ENCODE data around the gene PCGF3.
A peak's percentile ranks its signal among the peaks of the same experiment; 100 is the strongest.

The PCGF3 gene

GRCh38 chr4:683247-683897 is 22.3 kb upstream of the PCGF3 start:
- no peaks in the 10 kb centered on the region for H3K36me3 ChIP-seq (ENCODE audit: insufficient read depth, low read length)
- no peaks in the 10 kb centered on the region for H3K9me2 ChIP-seq (replicated peaks; ENCODE audit: low read depth, low read length)
- no peak overlapping the region for H3K9ac ChIP-seq (ENCODE audit: low read depth, low read length, poor library complexity, severe bottlenecking)
- no peaks in the 10 kb centered on the region for H3K4me1 ChIP-seq (ENCODE audit: insufficient read depth, low read length, poor library complexity, severe bottlenecking)
- H3K9me3 ChIP-seq (ENCODE audit: insufficient read depth, low read depth, low read length) = no peaks in the 10 kb centered on the region; the same call in 1 of the 2 replicates
- H3K4me3 ChIP-seq (ENCODE audit: low read length, poor library complexity, severe bottlenecking) = no peak overlapping the region
- H4K20me1 ChIP-seq (ENCODE audit: insufficient read depth, low read length, poor library complexity, severe bottlenecking) = no peaks in the 10 kb centered on the region
- no peak overlapping the region for H3K4me2 ChIP-seq (ENCODE audit: low read depth, low read length, poor library complexity, severe bottlenecking)
- H3K27me3 ChIP-seq (ENCODE audit: insufficient read depth, low read length, poor library complexity, severe bottlenecking) = no peaks in the 10 kb centered on the region
- H3F3A ChIP-seq (ENCODE audit: low read depth) = no peaks in the 10 kb centered on the region
- H2AFZ ChIP-seq (ENCODE audit: low read length) = no peak overlapping the region
- H3K79me2 ChIP-seq (ENCODE audit: insufficient read depth, low read length) = no peaks in the 10 kb centered on the region
- TF ChIP-seq CTCF (conservative IDR thresholded peaks at IDR 0.05; ENCODE audit: low read length) (no peak), EZH2phosphoT487 (IDR thresholded peaks at IDR 0.05; ENCODE audit: borderline replicate concordance) (no peak)

GRCh38 chr4:683982-684622 is 21.5 kb upstream of the PCGF3 start:
- Histone ChIP-seq H3K27me3 (ENCODE audit: insufficient read depth, low read length, poor library complexity, severe bottlenecking) (no peaks in the 10 kb centered on the region), H3K9ac (ENCODE audit: low read depth, low read length, poor library complexity, severe bottlenecking) (no peak overlapping the region), H3K4me2 (ENCODE audit: low read depth, low read length, poor library complexity, severe bottlenecking) (no peak overlapping the region), H3K36me3 (ENCODE audit: insufficient read depth, low read length) (no peaks in the 10 kb centered on the region), H3K79me2 (ENCODE audit: insufficient read depth, low read length) (no peaks in the 10 kb centered on the region), H3K9me3 (ENCODE audit: insufficient read depth, low read depth, low read length) (no peaks in the 10 kb centered on the region; the same call in 1 of the 2 replicates), H2AFZ (ENCODE audit: low read length) (no peak overlapping the region), H3F3A (ENCODE audit: low read depth) (no peaks in the 10 kb centered on the region), H3K4me3 (ENCODE audit: low read length, poor library complexity, severe bottlenecking) (no peak overlapping the region), H3K4me1 (ENCODE audit: insufficient read depth, low read length, poor library complexity, severe bottlenecking) (no peaks in the 10 kb centered on the region), H3K9me2 (replicated peaks; ENCODE audit: low read depth, low read length) (no peaks in the 10 kb centered on the region), H4K20me1 (ENCODE audit: insufficient read depth, low read length, poor library complexity, severe bottlenecking) (no peaks in the 10 kb centered on the region)
- TF ChIP-seq EZH2phosphoT487 (IDR thresholded peaks at IDR 0.05; ENCODE audit: borderline replicate concordance) (no peak), CTCF (conservative IDR thresholded peaks at IDR 0.05; ENCODE audit: low read length) (peak; percentile 46)

- H3K79me2 ChIP-seq (ENCODE audit: insufficient read depth, low read length) = no peaks in the 10 kb centered on the region
- H3K9me3 ChIP-seq (ENCODE audit: insufficient read depth, low read depth, low read length) = no peaks in the 10 kb centered on the region; the same call in 1 of the 2 replicates
- no peak overlapping the region for H2AFZ ChIP-seq (ENCODE audit: low read length)
- no peaks in the 10 kb centered on the region for H3K9me2 ChIP-seq (replicated peaks; ENCODE audit: low read depth, low read length)
- TF ChIP-seq EZH2phosphoT487 (IDR thresholded peaks at IDR 0.05; ENCODE audit: borderline replicate concordance) = no peak
- no peak for TF ChIP-seq CTCF (conservative IDR thresholded peaks at IDR 0.05; ENCODE audit: low read length)
- no peaks in the 10 kb centered on the region for H3K36me3 ChIP-seq (ENCODE audit: insufficient read depth, low read length)
- H3K4me1 ChIP-seq (ENCODE audit: insufficient read depth, low read length, poor library complexity, severe bottlenecking) = no peaks in the 10 kb centered on the region
- H3K4me3 ChIP-seq (ENCODE audit: low read length, poor library complexity, severe bottlenecking) = no peak overlapping the region
- H3K27me3 ChIP-seq (ENCODE audit: insufficient read depth, low read length, poor library complexity, severe bottlenecking) = no peaks in the 10 kb centered on the region
- no peaks in the 10 kb centered on the region for H3F3A ChIP-seq (ENCODE audit: low read depth)
- no peak overlapping the region for H3K4me2 ChIP-seq (ENCODE audit: low read depth, low read length, poor library complexity, severe bottlenecking)
- no peak overlapping the region for H3K9ac ChIP-seq (ENCODE audit: low read depth, low read length, poor library complexity, severe bottlenecking)
- H4K20me1 ChIP-seq (ENCODE audit: insufficient read depth, low read length, poor library complexity, severe bottlenecking) = no peaks in the 10 kb centered on the region
Observed at GRCh38 chr4:684623-685327, 20.9 kb upstream of the PCGF3 start.

Data from Loucy (cell line).